Liver (tissue), 3 donors: Measurements from ENCODE around the gene PLEKHA6.

Experiments used
- ATF3 ChIP-seq: IDR thresholded peaks from 2 replicates; pipeline ENCODE4 v1.6.1; 2016; ENCODE audit warnings: antibody characterized with exemption
- EGR1 ChIP-seq, 2 donors: IDR thresholded peaks; 2 replicates each; pipeline ENCODE4 v1.6.1; 2016 to 2018; ENCODE audit warnings: antibody characterized with exemption in 2 of 2, low read depth in 2 of 2
- GABPA ChIP-seq, 2 donors: IDR thresholded peaks in 1 of 2; conservative IDR thresholded peaks in 1 of 2; 2 replicates each; pipeline ENCODE4 v1.6.1; 2016; ENCODE audit warnings: antibody characterized with exemption in 2 of 2, mild to moderate bottlenecking in 1 of 2, moderate library complexity in 1 of 2
- HNF4A ChIP-seq, 2 donors: conservative IDR thresholded peaks; 2 replicates each; pipeline ENCODE4 v1.6.1; 2016; ENCODE audit warnings: antibody characterized with exemption in 2 of 2, mild to moderate bottlenecking in 2 of 2
- JUND ChIP-seq, 2 donors: IDR thresholded peaks; 2 replicates each; pipeline ENCODE4 v1.6.1; 2016; ENCODE audit warnings: antibody characterized with exemption in 2 of 2
- RXRA ChIP-seq, 2 donors: IDR thresholded peaks; 2 replicates each; pipeline ENCODE4 v1.6.1; 2017 to 2018; ENCODE audit warnings: antibody characterized with exemption in 2 of 2, mild to moderate bottlenecking in 1 of 2
- TF ChIP-seq, protein P1 (sequence below): fragments of 150-350 bp; IDR thresholded peaks from 2 replicates; pipeline ENCODE4 v1.5.1; 2017; ENCODE audit warnings: improper control_type of control experiment, low read depth, low read length; ENCODE audit not compliant: missing input control
- donor health status: healthy.
- donor health status: healthy.

- no peak for TF ChIP-seq HNF4A (conservative IDR thresholded peaks at IDR 0.05)
- no peak for TF ChIP-seq JUND (IDR thresholded peaks at IDR 0.05)
- TF ChIP-seq ATF3, result no peak
- TF ChIP-seq, protein P1, sequence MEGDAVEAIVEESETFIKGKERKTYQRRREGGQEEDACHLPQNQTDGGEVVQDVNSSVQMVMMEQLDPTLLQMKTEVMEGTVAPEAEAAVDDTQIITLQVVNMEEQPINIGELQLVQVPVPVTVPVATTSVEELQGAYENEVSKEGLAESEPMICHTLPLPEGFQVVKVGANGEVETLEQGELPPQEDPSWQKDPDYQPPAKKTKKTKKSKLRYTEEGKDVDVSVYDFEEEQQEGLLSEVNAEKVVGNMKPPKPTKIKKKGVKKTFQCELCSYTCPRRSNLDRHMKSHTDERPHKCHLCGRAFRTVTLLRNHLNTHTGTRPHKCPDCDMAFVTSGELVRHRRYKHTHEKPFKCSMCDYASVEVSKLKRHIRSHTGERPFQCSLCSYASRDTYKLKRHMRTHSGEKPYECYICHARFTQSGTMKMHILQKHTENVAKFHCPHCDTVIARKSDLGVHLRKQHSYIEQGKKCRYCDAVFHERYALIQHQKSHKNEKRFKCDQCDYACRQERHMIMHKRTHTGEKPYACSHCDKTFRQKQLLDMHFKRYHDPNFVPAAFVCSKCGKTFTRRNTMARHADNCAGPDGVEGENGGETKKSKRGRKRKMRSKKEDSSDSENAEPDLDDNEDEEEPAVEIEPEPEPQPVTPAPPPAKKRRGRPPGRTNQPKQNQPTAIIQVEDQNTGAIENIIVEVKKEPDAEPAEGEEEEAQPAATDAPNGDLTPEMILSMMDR, result no peak
- no peak for TF ChIP-seq RXRA (IDR thresholded peaks at IDR 0.05)
- TF ChIP-seq EGR1 (IDR thresholded peaks at IDR 0.05; ENCODE audit: low read depth in 2 of 2), result no peak
- TF ChIP-seq GABPA (IDR thresholded peaks at IDR 0.05 in 1 of 2, conservative IDR thresholded peaks at IDR 0.05 in 1 of 2), result no peak
Observed at GRCh38 chr1:204326771-204327300, 32.9 kb downstream of the PLEKHA6 start.
